CD4-positive, alpha-beta T cell treated with Interleukin-17A for 4 hours (primary cell): ENCODE measurements around the gene PLAC1.

Source experiments
- DNase-seq: peaks from one replicate; pipeline ENCODE4 v3.0.0-alpha.2; 2020; ENCODE audit warnings: mixed read lengths

The PLAC1 gene

DNA sequence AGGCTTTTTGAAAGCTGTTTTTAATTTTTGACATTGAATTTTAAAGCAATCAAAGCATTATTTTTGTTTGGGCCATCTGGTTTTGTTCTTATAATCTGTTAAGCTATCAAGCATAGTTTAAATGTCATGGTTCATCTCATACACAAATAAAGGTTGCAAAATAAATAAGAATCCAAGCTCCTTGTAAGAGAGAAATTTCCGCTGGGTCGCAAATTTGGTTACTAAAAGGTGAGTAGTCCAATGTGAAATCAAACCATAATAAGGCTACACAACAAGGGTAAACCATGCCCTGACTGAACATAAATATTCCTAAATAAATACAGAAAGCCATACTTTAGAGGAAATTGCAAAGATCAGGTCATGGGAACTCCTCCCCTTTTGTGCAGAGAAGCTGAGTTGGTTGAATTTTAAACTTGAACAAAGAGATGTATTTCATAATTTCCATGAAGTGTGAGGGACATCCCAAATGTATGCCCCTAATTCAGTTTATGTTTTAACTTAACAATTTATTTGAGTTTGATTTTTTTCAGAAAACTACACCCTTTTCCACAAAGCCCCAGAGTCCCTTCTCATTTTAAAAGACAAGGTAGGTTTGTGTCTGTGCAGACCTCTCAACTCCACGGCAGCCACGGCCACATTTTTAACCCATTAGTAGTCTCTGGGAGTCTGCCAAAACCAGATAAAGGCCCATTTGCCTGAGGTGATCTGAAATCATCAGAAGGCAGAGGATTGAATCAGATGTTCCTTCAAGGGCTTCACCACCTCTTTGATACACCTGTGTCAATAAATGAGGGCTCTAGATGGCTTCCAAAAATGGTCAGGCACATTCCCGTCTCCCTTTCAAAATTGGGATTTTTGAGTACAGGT, 85.2 kb downstream of the PLAC1 start:
- DNase-seq, result no peak

DNA sequence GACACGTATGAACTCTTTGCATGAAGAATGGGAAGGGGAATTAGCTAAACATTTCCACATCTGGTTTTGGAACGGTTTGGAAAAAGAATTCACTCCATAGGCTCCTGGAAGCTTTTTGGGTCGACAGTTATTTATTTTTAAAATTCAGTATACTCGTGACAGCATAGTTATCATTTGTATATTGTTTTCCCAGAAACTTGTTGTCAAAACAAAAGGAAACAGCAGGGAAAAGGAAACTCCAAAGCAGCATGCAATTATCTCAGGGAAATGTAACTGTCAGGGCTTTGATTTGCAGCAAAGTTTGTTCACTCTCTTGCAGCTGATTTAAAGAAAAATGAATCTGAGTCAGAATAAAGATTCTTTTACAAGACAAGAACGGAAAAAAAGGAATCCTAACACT, 86.5 kb downstream of the PLAC1 start:
- no peak for DNase-seq

DNA sequence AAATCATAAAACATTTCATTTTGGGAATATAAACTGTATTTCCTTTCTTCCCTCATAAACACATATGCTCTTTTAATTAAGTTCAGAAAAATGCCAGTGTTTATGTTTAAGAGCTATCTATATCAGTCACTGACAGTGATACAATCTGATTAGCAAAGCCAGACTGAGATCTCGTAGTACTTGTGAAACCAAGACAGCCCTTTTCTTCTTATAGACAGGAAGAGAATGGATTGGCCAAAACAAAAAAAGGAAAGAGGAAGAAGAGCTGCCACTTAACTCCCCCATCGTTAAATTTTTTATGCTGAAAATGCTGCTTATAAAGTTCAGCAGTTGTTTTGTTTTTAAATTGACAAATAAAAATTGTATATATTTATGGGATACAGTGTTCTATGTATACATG, 87.4 kb downstream of the PLAC1 start:
- no peak for DNase-seq

DNA sequence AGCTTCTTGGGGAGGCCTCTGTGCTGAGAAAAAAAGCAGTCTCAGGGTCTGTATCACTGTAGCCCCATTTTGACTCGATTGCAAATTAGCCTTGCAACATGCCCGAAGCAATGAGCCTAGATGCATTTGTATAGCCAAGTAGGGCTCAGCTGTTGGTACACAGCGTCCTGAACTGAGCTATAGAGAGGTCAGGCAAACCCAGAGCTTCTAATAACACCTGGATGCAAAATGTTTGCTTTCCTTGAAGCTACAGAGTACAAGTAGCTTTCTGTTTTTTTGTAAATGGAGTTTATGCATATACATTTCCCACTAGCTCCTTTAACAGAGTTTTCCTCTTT, 87.8 kb downstream of the PLAC1 start:
- DNase-seq, result no peak

DNA sequence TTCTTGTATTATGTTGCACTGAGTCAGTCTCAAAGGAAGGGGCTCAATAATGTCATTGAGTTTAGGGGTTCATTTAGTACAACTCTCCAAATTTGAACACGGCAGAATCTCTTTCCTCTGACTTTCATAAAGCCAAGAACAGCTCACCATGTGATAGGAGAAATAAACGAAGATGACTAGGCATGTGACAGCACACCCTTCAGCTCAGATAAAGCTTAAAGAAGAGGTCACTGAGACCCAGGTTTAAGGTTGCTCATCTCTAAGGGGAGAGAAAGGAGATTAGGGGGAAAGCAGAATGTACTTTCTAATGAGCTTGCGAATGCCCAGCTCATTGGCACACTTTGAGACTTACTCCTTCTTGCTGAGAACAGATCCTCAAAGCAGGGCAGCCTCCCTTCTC, 89.0 kb downstream of the PLAC1 start:
- DNase-seq, result no peak

DNA sequence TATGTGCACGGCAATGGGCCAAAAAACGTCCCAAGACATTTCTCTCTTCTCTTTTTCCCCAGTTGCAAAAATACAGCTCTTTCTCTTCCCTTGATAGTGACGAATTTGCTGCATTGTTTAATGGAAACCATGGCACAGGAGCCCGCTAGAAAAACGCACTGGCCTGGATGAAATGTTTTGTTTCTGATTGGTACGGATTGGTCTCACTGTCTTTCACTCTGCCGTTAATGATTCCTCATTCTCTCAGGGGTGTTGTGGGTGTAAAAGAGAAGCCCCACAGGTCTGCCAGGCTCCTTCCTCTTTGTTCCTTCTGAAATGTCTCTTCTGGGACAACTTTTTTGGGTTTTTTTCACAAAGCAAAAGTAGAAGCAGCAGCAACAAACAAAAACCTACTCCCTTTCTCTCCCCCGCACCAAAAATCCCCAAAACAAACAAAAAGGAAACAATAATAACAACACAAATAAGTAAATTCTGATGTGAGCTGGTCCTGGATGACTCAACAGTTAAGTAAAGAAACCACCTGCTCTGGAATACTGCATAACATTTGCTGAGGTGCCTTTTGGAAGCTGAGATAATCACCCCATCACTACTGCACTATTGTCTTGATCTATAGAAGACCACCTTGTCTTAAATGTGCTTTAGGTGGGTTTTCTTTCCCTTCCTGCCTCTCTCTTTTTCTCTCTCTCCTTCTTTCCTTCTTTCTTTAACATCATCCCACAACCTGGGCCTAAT, 89.8 kb downstream of the PLAC1 start:
- no peak for DNase-seq

DNA sequence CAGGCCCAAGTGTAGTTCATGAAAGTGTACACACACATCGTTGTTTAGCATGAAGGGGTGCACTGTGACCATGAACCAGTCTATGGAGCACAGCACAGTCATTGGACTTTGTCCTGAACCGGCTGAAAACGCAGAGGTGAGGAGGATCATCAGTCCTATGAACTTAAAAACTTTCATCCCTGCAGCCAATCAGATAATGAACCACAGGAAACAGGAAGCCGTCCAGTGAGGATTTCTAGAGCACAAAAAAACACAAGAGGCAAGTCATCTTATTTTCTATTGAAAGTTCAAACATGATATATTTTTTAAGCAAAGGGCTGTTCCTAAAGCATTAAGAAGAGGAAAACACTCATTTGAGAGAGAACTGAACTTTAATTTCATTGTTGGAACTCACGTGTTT, 91.8 kb downstream of the PLAC1 start:
- no peak for DNase-seq

DNA sequence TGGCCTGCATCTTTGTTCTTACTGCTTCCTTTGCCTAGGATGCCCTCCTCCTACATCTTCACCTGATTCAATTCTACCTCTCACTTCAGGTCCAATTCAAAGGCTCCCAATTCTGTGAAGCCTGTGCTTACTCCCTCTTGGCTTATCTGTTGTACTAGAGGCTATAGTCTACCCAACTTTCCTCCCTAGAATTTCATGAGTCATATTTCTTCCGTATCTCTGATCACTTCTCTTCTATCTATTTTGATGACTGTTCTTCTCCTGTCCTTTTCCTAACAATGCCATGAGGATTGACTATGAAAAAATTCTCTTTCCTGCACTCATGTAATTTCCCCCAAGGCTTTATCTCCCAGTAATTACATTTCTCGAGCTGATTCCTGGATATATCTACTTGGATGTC, 96.3 kb downstream of the PLAC1 start:
- DNase-seq, result no peak

DNA sequence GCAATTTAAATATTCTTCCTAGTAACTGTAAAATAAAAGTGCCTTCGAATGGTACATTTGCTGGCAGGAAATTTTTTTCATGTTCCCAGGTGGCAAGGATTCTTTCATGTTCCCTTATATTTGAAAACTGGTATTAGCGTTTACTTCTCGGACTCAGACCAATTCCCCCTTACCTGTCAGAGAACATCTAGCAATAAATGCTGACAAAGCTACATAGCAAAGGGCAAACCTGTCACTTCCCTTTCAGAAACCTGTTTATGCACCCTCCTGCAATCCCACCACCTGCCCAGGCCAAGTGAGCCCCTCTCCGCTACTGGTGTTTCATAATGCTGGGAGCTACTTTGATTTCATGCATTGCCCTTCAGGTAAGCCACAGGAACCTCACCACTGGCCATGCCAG, 100.1 kb downstream of the PLAC1 start:
- no peak for DNase-seq

DNA sequence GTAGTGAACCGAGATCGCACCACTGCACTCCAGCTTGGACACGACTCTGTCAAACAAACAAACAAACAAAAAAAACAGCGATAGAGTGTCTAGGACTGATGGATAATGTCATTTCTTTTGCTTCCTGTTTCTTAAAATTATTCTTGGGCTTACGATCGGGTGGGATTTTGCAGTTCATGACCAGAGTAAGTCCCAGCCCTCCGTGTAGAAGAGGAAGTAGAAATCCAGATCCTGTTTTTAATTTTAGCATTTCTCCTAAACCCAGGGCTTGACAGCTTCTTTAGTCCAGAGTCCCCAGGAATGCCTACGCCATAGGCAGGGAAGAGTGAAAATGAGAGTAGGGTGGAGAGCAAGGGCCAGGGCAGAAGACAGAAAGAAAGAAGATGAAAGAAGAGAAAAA, 104.0 kb downstream of the PLAC1 start:
- DNase-seq, result no peak

DNA sequence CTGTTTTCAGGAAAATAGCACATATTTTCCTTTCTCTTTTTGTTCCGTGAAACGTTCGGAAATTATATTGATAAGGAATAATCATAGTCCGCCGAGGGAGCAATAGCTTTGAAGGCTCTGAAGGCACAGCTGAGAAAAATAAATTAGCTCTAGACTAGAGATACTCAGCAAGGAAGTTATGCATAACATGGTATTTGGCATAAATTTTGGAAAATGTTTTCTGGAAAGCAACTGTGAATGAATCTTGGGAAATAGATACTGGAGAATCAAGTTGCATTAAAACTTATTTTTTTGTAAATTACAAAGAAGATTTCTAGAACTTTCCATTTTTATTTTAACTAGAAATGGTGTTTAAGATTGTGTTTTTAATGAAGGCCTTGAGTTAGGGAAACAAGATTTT, 105.9 kb downstream of the PLAC1 start:
- no peak for DNase-seq

DNA sequence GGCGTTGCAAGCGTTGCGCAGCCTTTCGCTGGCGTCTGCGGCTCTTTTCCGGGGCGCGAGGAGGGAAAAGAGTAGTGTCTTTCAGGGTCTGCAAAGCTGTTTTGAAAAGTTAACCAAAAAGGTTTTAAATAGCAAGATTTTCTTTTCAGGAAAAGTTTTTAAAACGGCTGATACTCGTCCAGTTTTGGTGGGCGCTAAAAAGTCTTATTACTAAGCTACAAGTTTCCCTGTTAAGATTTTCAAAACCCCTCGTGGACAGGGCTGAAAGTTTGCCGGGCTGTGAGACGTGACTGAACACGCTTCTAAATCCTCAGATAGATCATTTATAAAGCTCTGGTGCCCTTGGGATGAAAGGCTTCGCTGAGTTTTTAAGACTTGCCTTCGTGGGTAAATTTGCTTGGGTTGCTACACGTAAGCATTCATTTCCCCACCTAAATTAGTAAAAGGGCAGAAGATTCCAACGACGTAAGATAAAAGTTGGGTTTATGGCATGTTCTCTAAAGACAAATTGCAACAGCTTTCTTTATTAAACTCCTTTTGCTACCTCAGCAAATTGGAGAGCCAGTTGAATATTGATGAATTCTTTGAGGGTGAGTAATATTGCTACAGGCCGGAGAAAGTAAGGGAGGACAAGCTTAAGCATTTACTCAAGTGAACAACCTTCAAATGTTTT, 106.8 kb downstream of the PLAC1 start:
- DNase-seq, result no peak

DNA sequence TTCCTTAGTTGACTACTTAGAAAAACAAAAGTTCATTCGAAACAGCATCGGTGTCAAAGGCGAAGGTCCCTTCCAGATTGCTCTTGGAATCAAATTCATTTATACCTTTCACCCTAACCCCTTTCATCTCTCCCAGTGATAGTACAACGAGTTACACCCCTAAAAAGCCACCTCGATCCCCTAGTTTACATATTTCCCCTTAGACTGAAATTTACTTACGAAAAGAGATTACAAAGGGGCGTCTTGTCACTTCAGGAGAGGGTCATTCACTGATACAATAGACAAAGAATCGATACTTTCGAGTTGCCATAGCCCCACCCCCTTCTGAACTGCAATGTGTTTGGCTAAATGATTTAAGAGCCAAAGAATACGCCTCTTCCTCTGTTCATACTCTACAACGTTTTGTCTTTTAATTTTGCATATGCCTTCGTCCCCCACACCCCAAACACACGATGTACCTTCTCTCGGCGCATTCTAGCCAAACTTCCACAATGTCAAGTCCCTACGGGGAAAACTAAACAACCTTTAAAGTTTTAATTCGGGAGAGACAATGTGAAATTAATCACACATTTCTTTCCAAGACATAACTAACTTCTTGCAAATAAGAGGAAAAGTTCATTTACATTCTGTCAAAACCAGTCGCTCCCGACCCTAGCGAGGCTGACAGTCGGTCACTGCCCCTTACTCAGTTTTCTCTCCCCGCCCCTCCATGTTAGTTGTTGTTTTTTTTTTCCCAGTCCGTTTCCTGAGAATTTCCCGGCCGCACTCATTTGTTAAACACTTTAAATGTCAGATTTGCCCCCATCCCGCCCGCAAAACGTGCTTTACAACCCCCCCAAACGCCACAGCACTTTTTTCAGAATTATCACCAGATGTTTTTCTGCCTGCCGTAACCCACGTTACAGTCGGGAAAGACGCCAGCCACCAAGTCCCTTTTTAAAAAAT, 109.7 kb downstream of the PLAC1 start:
- no peak for DNase-seq

DNA sequence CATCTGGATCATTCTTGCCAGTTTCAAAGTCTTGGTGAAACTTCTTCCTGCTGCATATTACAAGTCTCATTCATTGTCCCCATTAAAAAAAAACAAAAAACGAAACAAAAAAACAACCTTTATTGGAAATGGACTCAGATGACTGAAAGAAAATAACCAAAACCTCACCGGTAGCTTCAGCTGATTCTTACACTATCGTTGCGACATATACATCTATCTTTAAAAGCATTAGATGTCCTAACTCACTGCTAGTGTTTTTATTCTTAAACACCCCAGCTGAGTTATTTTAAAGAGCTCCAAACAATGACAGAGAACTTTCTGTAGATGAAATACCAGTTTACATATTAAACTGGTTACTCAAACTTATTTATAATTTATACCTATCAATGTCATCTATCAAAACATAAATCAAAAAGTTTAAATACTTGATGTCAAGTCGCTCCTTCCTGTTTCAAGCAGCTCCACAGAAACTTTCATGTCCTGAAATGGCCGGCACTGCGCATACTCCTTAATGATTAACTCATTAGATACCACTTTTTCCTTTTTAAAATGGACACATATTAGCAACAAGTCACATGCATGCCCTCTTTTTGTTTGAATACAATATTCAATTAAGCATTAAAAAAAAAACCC, 111.1 kb downstream of the PLAC1 start:
- no peak for DNase-seq

DNA sequence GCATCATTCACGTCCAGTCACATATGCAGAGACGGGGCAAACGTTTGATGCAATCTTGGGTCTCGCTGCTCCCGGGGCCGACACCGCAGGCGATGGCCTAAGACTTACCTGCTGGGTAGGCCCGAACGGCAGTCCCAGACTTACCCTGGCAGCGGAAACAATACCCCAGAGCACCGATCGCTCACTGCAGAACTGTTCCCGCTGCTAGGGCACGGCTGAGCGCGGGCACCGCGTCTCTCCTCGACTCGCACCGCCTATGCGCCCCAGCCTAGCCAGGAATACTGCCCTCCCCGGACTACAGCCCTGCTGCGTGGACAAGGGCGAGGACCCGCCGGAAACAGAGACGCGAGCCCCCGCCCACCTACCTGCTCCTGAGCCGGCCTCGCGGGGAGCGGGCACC, 112.1 kb downstream of the PLAC1 start:
- no peak for DNase-seq

DNA sequence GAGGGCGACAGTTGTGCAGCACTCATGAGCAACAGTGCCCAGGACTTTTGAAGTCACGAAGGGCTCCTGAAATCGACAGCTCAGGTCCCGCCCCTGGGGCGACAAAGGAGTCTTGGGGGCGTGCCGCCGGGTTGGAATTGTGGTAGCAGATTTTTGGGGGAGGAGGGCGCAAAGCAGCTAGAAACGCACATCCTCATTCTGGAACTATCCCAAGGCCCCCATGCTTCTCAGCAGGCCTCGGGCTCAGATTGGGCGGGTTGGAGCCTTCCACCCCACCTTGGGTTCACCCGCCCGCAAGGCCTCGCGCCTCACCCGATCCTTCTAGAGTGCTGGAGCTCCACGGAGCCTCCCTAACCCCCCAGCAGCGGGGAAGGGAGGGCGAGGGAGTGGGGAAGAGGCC, 112.8 kb downstream of the PLAC1 start:
- no peak for DNase-seq

DNA sequence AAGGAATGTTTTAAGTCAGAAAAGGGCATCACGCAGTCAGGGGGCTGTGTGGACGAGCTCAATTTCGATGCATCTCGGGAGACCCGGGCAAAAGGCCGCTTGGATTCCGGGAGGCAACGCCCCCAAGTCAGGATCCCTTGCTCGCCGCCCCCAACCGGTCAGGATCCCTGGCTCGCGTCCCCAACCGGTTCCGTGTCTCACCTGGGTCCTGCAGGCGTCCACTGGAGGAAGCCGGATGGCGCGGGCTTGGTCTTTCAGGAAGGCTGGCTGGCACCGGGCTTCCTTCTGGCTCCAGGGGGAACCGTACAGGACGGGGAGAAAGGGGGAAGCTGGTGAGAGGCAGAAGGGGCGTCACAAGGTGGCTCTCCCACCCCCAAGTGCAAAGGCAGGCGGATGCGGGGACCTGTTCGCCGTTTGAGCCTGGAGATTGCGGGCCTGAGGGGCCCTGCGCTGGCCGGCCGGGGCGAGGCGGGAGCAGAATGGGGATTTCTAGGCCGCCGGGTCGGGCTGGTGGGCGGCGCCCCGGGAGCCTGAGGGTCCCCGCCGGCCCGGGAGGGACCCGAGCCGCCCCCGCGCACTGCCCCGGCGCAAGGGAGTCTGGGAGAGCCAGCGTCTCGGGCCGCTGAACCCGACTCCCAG, 113.6 kb downstream of the PLAC1 start:
- DNase-seq, result no peak

DNA sequence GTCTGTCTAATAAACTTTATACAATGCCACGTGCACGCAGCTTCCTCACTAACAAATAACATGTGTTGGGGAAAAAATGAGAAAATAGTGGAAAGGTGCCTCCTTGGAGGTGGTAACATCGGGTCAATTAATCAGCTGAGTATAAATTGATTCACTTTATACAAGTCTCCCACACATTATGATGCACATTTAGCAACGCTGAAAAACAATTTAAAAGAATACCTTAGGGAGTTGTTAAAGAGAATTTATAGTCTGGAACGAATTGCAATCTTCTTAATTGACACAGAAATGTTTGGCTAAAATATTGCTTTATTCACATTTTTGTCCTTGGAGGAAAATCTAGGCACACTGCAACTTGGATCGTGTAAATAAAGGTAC, 114.1 kb downstream of the PLAC1 start:
- no peak for DNase-seq

DNA sequence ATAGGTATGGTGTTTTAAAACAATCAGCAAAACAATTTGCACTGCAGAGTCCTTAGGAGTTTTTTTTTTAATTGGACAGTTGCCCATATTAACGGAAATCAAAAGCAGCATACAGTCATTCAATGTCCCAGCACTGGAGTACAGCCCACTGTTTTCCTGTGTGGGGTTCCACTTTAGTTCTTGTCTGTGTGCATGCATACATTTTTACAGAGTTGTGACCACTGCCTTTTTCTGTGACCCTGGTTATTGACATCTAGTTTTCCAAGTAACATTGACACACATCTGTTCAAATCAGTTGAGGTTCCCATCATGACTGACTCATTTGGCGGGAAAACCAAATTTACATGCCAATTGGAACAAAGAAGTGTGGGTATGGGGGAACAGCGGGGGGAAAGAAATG, 115.0 kb downstream of the PLAC1 start:
- DNase-seq, result no peak

DNA sequence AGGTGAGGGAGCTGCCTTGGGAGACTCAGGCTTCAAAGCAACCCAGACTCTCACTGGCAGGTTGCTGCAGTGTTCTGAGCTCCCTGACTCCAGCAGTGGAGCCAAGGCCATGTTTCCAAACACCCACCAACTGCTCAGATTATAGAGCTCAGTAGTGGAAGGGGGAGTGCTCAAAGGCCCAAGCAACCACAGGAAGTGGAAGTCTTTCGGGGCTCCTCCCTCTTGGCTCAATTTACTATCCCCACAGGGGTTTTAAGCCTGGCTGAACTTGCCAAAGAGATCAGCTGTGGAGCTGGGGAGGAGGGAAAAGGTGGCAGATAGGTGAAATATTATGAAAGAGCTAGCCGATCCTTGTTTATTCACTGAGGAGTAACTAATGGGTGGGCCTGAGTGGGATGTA, 115.8 kb downstream of the PLAC1 start:
- DNase-seq, result no peak

DNA sequence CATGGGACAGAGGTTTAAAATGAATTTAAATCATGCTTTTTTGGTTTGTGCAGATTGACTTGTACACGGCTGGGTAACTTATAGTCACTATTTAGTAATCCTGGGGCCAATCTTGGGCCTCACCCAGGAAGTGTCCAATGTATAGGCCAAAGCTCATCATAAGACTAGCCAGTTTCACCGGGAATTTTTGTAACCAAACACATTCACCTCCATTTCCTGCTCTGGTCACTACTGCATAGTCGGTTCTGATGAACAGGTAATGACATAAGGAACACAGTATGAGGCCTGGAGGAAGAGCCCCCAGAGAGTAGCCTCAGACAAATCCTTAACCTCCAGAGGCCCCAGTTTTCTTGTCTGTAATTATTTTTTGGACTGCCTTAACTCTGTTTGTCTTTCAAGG, 116.4 kb downstream of the PLAC1 start:
- DNase-seq, result no peak

DNA sequence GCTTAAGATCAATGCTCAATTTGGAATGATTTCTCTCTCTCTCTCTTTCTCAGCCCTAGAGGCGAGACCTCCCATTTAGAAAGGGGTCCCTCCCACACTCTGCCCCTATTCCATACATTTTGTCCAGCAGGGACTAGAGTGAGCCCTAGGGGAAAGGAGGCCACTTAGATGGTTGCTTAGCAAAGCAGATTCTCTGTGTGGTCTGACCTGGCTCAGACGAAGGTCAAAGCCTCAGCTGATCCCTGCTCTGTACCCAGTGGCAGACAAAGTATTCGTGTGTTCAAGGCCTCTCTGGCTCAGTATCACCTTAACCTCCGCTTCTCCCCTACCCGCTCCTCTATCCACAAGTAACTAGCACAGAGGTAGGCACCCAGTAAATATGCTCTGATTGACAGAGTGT, 120.0 kb downstream of the PLAC1 start:
- DNase-seq, result no peak
